Activated CD4-positive, alpha-beta T cell treated with anti-CD3 and anti-CD28 coated beads for 36 hours (primary cell): Measurements from ENCODE around the gene SRMS. TPM values are rescaled to one million over a fixed set of nuclear protein-coding genes. Genes with fewer than 3 reads are reported as not detected.

Source experiments
- ATAC-seq: fragments of 200-7000 bp; cut with Tn5 transposase; one replicate; pipeline ENCODE4 v1.10.0; 2021; ENCODE audit warnings: mild to moderate bottlenecking, moderate library complexity
- CTCF ChIA-PET: fragments of 350-600 bp; sonication (Branson Sonifier 250); formaldehyde crosslinking; loops from one replicate; lab custom pipeline; 2021; ENCODE audit warnings: antibody characterized with exemption; lab: Charles Lee
- POLR2A ChIA-PET: fragments of 350-600 bp; sonication (Branson Sonifier 250); formaldehyde crosslinking; loops from one replicate; lab custom pipeline; 2021; ENCODE audit warnings: antibody characterized with exemption, inconsistent platforms; lab: Charles Lee
- DNase-seq: peaks from one replicate; pipeline ENCODE4 v3.0.0-alpha.2; 2020
- H3K27ac Mint-ChIP-seq: one replicate; pipeline ENCODE4 v1.8.0; 2021; ENCODE audit warnings: mixed read lengths
- H3K27me3 Mint-ChIP-seq: one replicate; pipeline ENCODE4 v1.8.0; 2021; ENCODE audit warnings: mixed read lengths
- H3K36me3 Mint-ChIP-seq: one replicate; pipeline ENCODE4 v1.8.0; 2021; ENCODE audit warnings: low read depth, mixed read lengths
- H3K4me1 Mint-ChIP-seq: one replicate; pipeline ENCODE4 v1.8.0; 2021; ENCODE audit warnings: mixed read lengths
- H3K4me3 Mint-ChIP-seq: one replicate; pipeline ENCODE4 v1.8.0; 2021; ENCODE audit warnings: mild to moderate bottlenecking, moderate library complexity, mixed read lengths
- H3K9me3 Mint-ChIP-seq: one replicate; pipeline ENCODE4 v1.8.0; 2021; ENCODE audit warnings: low read depth, mixed read lengths
- intact Hi-C, 2 experiments: fragments of 100-400 bp; cut with DNase I in 1 of 2; cut with micrococcal nuclease in 1 of 2; formaldehyde crosslinking; loops; one replicate each; pipeline versions ENCODE4 v1.14.2 to v1.15.1; 2022 to 2024; cut with DNase I, micrococcal nuclease
- total RNA-seq, 2 experiments: library from RNA; stranded (reverse); gene quantifications; one replicate each; pipeline ENCODE4 v1.2.3, GENCODE V29; 2021

SRMS gene
- total RNA-seq, 2 experiments from 2014 or later = not detected

DNA sequence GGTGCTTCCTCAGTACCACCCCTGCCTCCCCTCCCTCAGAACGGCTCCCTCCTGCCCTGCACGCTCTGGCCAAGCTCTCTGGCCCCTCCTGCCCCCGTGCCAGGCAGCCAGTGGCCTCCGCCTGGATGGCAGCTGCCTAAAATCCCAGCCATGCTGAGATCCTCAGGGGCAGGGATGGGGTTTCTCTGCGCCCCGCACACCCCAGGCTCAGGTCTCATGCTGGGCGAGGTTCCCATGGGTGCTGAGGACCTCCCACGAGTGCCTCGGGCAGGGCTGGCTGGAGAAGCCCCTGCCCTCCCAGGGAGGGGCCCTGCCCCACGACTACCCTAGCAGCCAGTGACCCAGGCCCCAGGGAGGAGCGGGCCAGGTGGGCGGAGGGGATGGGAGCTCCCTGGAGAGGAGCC is 13.1 kb downstream of the SRMS start:
- Mint-ChIP-seq H3K4me1 (peaks cover 8% of the 10 kb centered on the region), H3K36me3 (no peaks in the 10 kb centered on the region), H3K27ac (no peak overlapping the region), H3K9me3 (no peaks in the 10 kb centered on the region), H3K4me3 (no peak overlapping the region), H3K27me3 (no peaks in the 10 kb centered on the region)
- ATAC-seq = no peak
- ChIA-PET CTCF (no interaction called here), POLR2A (no interaction called here)
- intact Hi-C loops = loop anchor here in 1 of 2 experiments (10.0 kb wide), 2 partner anchors 330 to 530 kb away; partner anchors contain the start of genes ABHD16B, TCEA2 and TPD52L2
- peak; percentile 8 for DNase-seq

GRCh38 chr20:63533871-63534393 is 13.6 kb downstream of the SRMS start:
- H3K27me3 Mint-ChIP-seq = no peaks in the 10 kb centered on the region
- no peaks in the 10 kb centered on the region for H3K9me3 Mint-ChIP-seq
- ChIA-PET POLR2A (no interaction called here), CTCF (no interaction called here)
- DNase-seq (peak; percentile 6), ATAC-seq (no peak)
- no peak overlapping the region for H3K27ac Mint-ChIP-seq
- peaks cover 8% of the 10 kb centered on the region for H3K4me1 Mint-ChIP-seq
- intact Hi-C loops = loop anchor here in 1 of 2 experiments (10.0 kb wide), 2 partner anchors 331 to 531 kb away; partner anchors contain the start of genes ABHD16B, TCEA2 and TPD52L2
- H3K36me3 Mint-ChIP-seq = no peaks in the 10 kb centered on the region
- no peak overlapping the region for H3K4me3 Mint-ChIP-seq

DNA sequence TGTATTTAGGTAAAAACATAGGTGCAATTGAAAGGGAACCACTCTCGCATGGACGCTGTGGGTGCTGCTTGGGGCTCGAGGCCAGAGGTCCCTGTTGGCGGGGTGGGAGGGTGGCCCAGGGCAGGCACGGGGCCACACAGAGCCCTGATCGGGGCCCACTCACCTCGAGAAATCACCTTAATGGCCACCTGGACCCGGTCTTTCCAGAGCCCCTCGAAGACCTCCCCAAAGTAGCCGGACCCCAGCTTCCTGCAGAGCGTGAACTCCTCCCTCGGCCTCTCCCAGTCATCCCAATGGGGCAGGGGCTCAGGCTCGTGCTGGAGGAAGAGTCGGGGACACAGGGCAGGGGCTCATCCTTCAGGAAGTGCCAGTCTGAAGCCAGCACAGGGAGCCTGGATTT is 14.2 kb downstream of the SRMS start:
- H3K4me1 Mint-ChIP-seq = peaks cover 9% of the 10 kb centered on the region
- no peaks in the 10 kb centered on the region for H3K36me3 Mint-ChIP-seq
- DNase-seq (no peak), ATAC-seq (no peak)
- H3K27me3 Mint-ChIP-seq = no peaks in the 10 kb centered on the region
- ChIA-PET CTCF (no interaction called here), POLR2A (no interaction called here)
- no peak overlapping the region for H3K4me3 Mint-ChIP-seq
- intact Hi-C loops = loop anchor here in 1 of 2 experiments (10.0 kb wide), 2 partner anchors 331 to 531 kb away; partner anchors contain the start of genes ABHD16B, TCEA2 and TPD52L2
- H3K9me3 Mint-ChIP-seq = no peaks in the 10 kb centered on the region
- H3K27ac Mint-ChIP-seq = no peak overlapping the region

GRCh38 chr20:63532449-63532971 is 15.0 kb downstream of the SRMS start:
- no peaks in the 10 kb centered on the region for H3K36me3 Mint-ChIP-seq
- intact Hi-C loops = loop anchor here in 1 of 2 experiments (10.0 kb wide), 2 partner anchors 332 to 532 kb away; partner anchors contain the start of genes ABHD16B, TCEA2 and TPD52L2
- H3K9me3 Mint-ChIP-seq = no peaks in the 10 kb centered on the region
- no peak overlapping the region for H3K4me3 Mint-ChIP-seq
- H3K27ac Mint-ChIP-seq = no peak overlapping the region
- ChIA-PET POLR2A (no interaction called here), CTCF (no interaction called here)
- no peaks in the 10 kb centered on the region for H3K27me3 Mint-ChIP-seq
- peak; percentile 7 for DNase-seq
- ATAC-seq = no peak
- H3K4me1 Mint-ChIP-seq = peaks cover 11% of the 10 kb centered on the region

DNA sequence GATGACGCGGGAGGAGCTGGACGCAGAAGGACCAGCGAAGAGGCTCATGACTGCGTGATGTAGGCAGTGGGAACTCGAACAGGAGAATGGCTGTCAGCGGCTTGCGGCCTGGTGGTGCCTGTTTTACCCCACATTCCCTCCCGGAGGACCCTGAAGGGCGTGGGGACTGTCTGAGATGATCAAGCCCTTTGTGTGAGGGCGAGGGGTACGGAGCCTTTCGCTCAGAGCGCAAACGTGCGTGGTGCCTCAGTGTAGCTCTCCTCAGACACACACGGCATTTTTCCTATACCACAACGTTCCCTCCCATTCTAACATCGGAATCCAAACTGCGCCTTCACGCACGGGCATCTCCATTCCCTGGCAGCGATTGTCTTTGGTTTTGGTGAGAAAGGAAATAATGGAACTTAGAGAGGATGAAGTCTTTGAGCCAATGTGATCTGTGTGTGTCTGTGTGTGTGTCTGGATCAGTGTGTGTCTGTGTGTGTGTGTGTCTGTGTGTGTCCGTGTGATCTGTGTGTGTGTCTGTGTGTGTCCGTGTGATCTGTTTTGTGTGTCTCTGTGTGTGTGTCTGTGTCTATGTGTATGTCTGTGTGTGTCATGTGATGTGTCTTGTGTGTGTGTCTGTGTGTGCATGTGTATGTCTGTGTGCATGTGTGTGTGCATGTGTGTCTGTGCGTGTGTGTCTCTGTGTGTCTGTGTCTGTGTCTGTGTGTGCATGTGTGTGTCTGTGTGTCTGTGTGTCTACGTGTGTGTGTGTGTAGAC is 15.7 kb downstream of the SRMS start:
- H3K27ac Mint-ChIP-seq = no peak overlapping the region
- H3K4me3 Mint-ChIP-seq = no peak overlapping the region
- ATAC-seq = no peak
- no peaks in the 10 kb centered on the region for H3K9me3 Mint-ChIP-seq
- no peaks in the 10 kb centered on the region for H3K27me3 Mint-ChIP-seq
- peaks cover 8% of the 10 kb centered on the region for H3K4me1 Mint-ChIP-seq
- DNase-seq = peak; percentile 3
- no peaks in the 10 kb centered on the region for H3K36me3 Mint-ChIP-seq
- POLR2A ChIA-PET = no interaction called here
- CTCF ChIA-PET = no interaction called here
- intact Hi-C loops = loop anchor here in 1 of 2 experiments (10.0 kb wide), 2 partner anchors 333 to 533 kb away; partner anchors contain the start of genes ABHD16B, TCEA2 and TPD52L2

DNA sequence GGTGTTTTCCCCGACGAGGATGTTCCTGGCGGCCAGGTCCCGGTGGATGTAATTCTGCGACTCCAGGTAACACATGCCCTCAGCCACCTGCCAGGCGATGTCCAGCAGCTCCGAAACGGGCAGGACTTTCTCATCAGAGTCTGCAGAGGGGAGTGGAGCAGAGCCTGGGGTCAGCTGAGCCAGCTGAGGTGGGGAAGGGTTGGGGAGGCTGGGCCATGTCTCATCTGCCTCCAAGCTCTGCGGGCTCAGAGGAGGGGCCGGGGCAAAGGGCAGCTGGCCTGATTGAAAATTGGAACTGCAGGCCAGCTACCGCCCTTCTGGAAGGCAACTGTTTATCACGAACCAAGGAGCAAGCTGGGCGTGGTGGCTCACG is 16.8 kb downstream of the SRMS start:
- Mint-ChIP-seq H3K9me3 (no peaks in the 10 kb centered on the region), H3K4me1 (peaks cover 7% of the 10 kb centered on the region), H3K36me3 (no peaks in the 10 kb centered on the region), H3K27me3 (no peaks in the 10 kb centered on the region), H3K4me3 (no peak overlapping the region), H3K27ac (no peak overlapping the region)
- POLR2A ChIA-PET = no interaction called here
- intact Hi-C loops = loop anchor here in 1 of 2 experiments (10.0 kb wide), 2 partner anchors 334 to 534 kb away; partner anchors contain the start of genes ABHD16B, TCEA2 and TPD52L2
- ATAC-seq = no peak
- peak; percentile 3 for DNase-seq
- CTCF ChIA-PET = no interaction called here

GRCh38 chr20:63529861-63530787 is 17.4 kb downstream of the SRMS start:
- ATAC-seq (no peak), DNase-seq (peak; percentile 3)
- no peaks in the 10 kb centered on the region for H3K27me3 Mint-ChIP-seq
- intact Hi-C loops = loop anchor here in 1 of 2 experiments (10.0 kb wide), 2 partner anchors 335 to 535 kb away; partner anchors contain the start of genes ABHD16B, TCEA2 and TPD52L2
- H3K36me3 Mint-ChIP-seq = no peaks in the 10 kb centered on the region
- H3K27ac Mint-ChIP-seq = no peak overlapping the region
- ChIA-PET POLR2A (interaction anchor here (0.6 kb wide), 1 partner anchor 16 kb away, joined by 8 read pairs; no protein-coding TSS in a partner anchor), CTCF (interaction anchor here (1.2 kb wide), 1 partner anchor 34 kb away, joined by 4 read pairs; no protein-coding TSS in a partner anchor)
- no peak overlapping the region for H3K4me3 Mint-ChIP-seq
- H3K4me1 Mint-ChIP-seq = peaks cover 7% of the 10 kb centered on the region
- no peaks in the 10 kb centered on the region for H3K9me3 Mint-ChIP-seq

DNA sequence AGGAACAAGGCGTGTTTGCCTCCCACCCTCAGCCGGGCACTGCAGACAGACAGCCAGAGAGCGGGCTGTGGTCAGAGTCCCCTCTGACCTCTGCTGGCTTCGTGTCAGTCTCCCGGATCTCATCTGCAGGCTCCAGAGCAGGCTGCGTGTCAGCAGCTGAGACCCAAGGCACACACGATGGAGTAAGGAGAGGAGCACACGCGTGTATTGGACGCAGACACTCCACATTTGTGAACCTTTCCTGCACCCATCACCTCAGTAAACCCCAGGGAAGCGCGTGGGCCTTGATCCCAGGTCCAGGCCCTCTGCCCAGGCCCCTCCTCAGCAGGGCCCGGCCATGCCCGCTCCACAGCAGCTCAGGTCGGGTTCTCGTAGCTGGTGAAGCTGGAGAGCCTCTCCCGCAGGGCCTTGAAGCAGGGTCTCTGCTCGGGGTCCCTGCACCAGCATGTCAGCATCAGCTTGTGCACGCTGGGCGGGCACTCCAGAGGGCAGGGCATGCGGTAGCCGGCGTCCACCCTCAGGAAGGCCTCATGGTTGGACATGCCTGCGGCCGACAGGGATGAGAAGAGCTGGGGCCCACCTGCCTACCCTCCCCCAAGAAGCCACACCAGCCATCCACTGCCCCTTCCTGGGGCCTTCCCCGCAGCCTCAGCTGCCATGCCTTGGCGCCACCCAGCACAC is 18.2 kb downstream of the SRMS start:
- H3K36me3 Mint-ChIP-seq = peaks cover 2% of the 10 kb centered on the region
- ChIA-PET POLR2A (interaction anchor here (0.6 kb wide), 1 partner anchor 17 kb away, joined by 8 read pairs; no protein-coding TSS in a partner anchor), CTCF (interaction anchor here (1.2 to 1.8 kb wide), 2 partner anchors 9 to 33 kb away, joined by 4 to 6 read pairs; no protein-coding TSS in a partner anchor)
- ATAC-seq (no peak), DNase-seq (no peak)
- no peak overlapping the region for H3K27ac Mint-ChIP-seq
- intact Hi-C loops = no loop called here
- H3K4me1 Mint-ChIP-seq = peaks cover 7% of the 10 kb centered on the region
- no peaks in the 10 kb centered on the region for H3K27me3 Mint-ChIP-seq
- no peak overlapping the region for H3K4me3 Mint-ChIP-seq
- no peaks in the 10 kb centered on the region for H3K9me3 Mint-ChIP-seq

- Mint-ChIP-seq H3K27ac (no peak overlapping the region), H3K4me1 (peaks cover 10% of the 10 kb centered on the region), H3K27me3 (no peaks in the 10 kb centered on the region), H3K36me3 (peaks cover 22% of the 10 kb centered on the region), H3K9me3 (peaks cover 4% of the 10 kb centered on the region), H3K4me3 (no peak overlapping the region)
- CTCF ChIA-PET = interaction anchor here (0.8 kb wide), 1 partner anchor 15 kb away, joined by 4 read pairs; no protein-coding TSS in a partner anchor
- intact Hi-C loops = no loop called here
- POLR2A ChIA-PET = no interaction called here
- DNase-seq (no peak), ATAC-seq (no peak)
These were observed 20.4 kb downstream of the SRMS start for GRCh38 chr20:63527184-63527583.

- no peak for ATAC-seq
- Mint-ChIP-seq H3K36me3 (peaks cover 29% of the 10 kb centered on the region), H3K27me3 (no peaks in the 10 kb centered on the region), H3K4me3 (no peak overlapping the region), H3K9me3 (peaks cover 4% of the 10 kb centered on the region), H3K27ac (no peak overlapping the region), H3K4me1 (peaks cover 14% of the 10 kb centered on the region)
- intact Hi-C loops = no loop called here
- CTCF ChIA-PET = no interaction called here
- DNase-seq = no peak
- POLR2A ChIA-PET = no interaction called here
These were observed 21.6 kb downstream of the SRMS start for GRCh38 chr20:63525971-63526370.
